OCI-M1 (cell line): ENCODE measurements around the gene OR3A2.
"Not testable (repeated sequence)": the region's sequence is repeated elsewhere in the genome, so short reads cannot be mapped to it uniquely, and the experiment has no call there.

Source experiments
- DNase-seq: peaks from one replicate; lab custom pipeline; 2025; lab: John Stamatoyannopoulos, UW

Gene OR3A2

GRCh38 chr17:3385869-3386816 is at the start of gene OR3A2:
Gene OR3A2 (minus strand): TSS chr17:3386308.
- no peak for DNase-seq

- DNase-seq = no peak
These were observed 47.6 kb upstream of the OR3A2 start, which contains the start of gene OR1E2 for GRCh38 chr17:3433741-3434140. Gene OR1E2 (minus strand): TSS chr17:3433841. CDS start chr17:3433841, 0 bp downstream.

GRCh38 chr17:3433215-3433614 is 47.1 kb upstream of the OR3A2 start:
- DNase-seq = peak; percentile 72

- no peak for DNase-seq
These were observed 32.1 kb upstream of the OR3A2 start for GRCh38 chr17:3418222-3418621.

GRCh38 chr17:3415610-3416009 is 29.5 kb upstream of the OR3A2 start:
- no peak for DNase-seq

- not testable (repeated sequence) for DNase-seq
These were observed 26.1 kb upstream of the OR3A2 start for GRCh38 chr17:3412216-3412615.

GRCh38 chr17:3411070-3411469 is 25.0 kb upstream of the OR3A2 start, which contains the start of gene OR3A3:
Gene OR3A3 (plus strand): TSS chr17:3411370.
- no peak for DNase-seq

- not testable (repeated sequence) for DNase-seq
These were observed 17.7 kb upstream of the OR3A2 start for GRCh38 chr17:3403856-3404255.

- no peak for DNase-seq
These were observed 15.7 kb upstream of the OR3A2 start for GRCh38 chr17:3401786-3402185.

GRCh38 chr17:3400055-3400454 is 13.9 kb upstream of the OR3A2 start:
- no peak for DNase-seq

GRCh38 chr17:3398310-3398709 is 12.2 kb upstream of the OR3A2 start, which contains the start of gene OR1E1:
Gene OR1E1 (minus strand): TSS chr17:3398410. CDS start chr17:3398410, 0 bp downstream.
- DNase-seq = no peak

- peak; percentile 55 for DNase-seq
These were observed 11.7 kb upstream of the OR3A2 start for GRCh38 chr17:3397801-3398200.

- no peak for DNase-seq
These were observed 3.7 kb upstream of the OR3A2 start for GRCh38 chr17:3389791-3390190.

GRCh38 chr17:3381957-3382356 is 4.2 kb downstream of the OR3A2 start:
- no peak for DNase-seq

- no peak for DNase-seq
These were observed 7.8 kb downstream of the OR3A2 start for GRCh38 chr17:3378321-3378720.

GRCh38 chr17:3371167-3371566 is 14.9 kb downstream of the OR3A2 start:
- DNase-seq = not testable (repeated sequence)

GRCh38 chr17:3342782-3343181 is 43.3 kb downstream of the OR3A2 start:
- not testable (repeated sequence) for DNase-seq

- DNase-seq = peak; percentile 3
These were observed 50.2 kb downstream of the OR3A2 start for GRCh38 chr17:3335876-3336275.

- DNase-seq = peak; percentile 25
These were observed 67.8 kb downstream of the OR3A2 start for GRCh38 chr17:3318336-3318735.

GRCh38 chr17:3316836-3317235 is 69.3 kb downstream of the OR3A2 start:
- no peak for DNase-seq

- no peak for DNase-seq
These were observed 77.5 kb downstream of the OR3A2 start for GRCh38 chr17:3308603-3309002.

- DNase-seq = no peak
These were observed 87.8 kb downstream of the OR3A2 start, which contains the start of gene OR3A1 for GRCh38 chr17:3298260-3298659. Gene OR3A1 (minus strand): TSS chr17:3298360. CDS start chr17:3292582, 5,778 bp downstream.

- DNase-seq = no peak
These were observed 90.5 kb downstream of the OR3A2 start for GRCh38 chr17:3295632-3296031.
